Keratinocyte (primary cell): ENCODE results near the gene POLD4. TPM values are rescaled to one million over a fixed set of nuclear protein-coding genes. Genes with fewer than 3 reads are reported as not detected.
A peak's percentile ranks its signal among the peaks of the same experiment; 100 is the strongest.

ENCODE experiments used
- DNase-seq: peaks from one replicate; pipeline ENCODE4 v3.0.0-alpha.2; 2011; ENCODE audit warnings: low read depth, missing footprints, low spot score
- FAIRE-seq: peaks from 2 replicates; lab custom pipeline; 2011; peaks lifted over from hg19 to GRCh38; lab: Jason Lieb, UNC
- H2AFZ ChIP-seq: 2 replicates; pipeline ENCODE4 v1.6.0; 2012; ENCODE audit warnings: low read length, control low read depth, inconsistent platforms; ENCODE audit not compliant: control insufficient read depth
- H3K27ac ChIP-seq: 2 replicates; pipeline ENCODE4 v1.5.1; 2011; ENCODE audit warnings: low read length; ENCODE audit not compliant: control insufficient read depth, insufficient read depth
- H3K27me3 ChIP-seq: 3 replicates; pipeline ENCODE4 v1.6.0; 2011; ENCODE audit warnings: low read length; ENCODE audit not compliant: control insufficient read depth, insufficient read depth; ENCODE audit errors: extremely low read depth
- H3K36me3 ChIP-seq, 2 experiments: 2 replicates in 1 of 2; 3 replicates in 1 of 2; pipeline ENCODE4 v1.5.1; 2011; ENCODE audit warnings: low read length in 2 of 2, mild to moderate bottlenecking in 1 of 2; ENCODE audit not compliant: control insufficient read depth in 2 of 2, insufficient read depth in 2 of 2; ENCODE audit errors: extremely low read depth in 1 of 2
- H3K4me1 ChIP-seq: 3 replicates; pipeline ENCODE4 v1.5.1; 2011; ENCODE audit warnings: low read length; ENCODE audit not compliant: control insufficient read depth, insufficient read depth; ENCODE audit errors: extremely low read depth
- H3K4me2 ChIP-seq: 3 replicates; pipeline ENCODE4 v1.6.0; 2011; ENCODE audit warnings: low read depth, low read length; ENCODE audit not compliant: control insufficient read depth, insufficient read depth; ENCODE audit errors: extremely low read depth
- H3K4me3 ChIP-seq, 3 experiments: fragments of 200-600 bp in 1 of 3; sonication (generic) in 1 of 3; 2 replicates in 2 of 3; 3 replicates in 1 of 3; pipeline ENCODE4 v1.5.1; 2011 to 2016; ENCODE audit warnings: low read length in 3 of 3, mild to moderate bottlenecking in 3 of 3, control low read depth in 2 of 3, inconsistent platforms in 1 of 3, low read depth in 1 of 3, mixed read lengths in 1 of 3, mixed run types in 1 of 3, moderate library complexity in 1 of 3; ENCODE audit not compliant: control insufficient read depth in 2 of 3, insufficient read depth in 2 of 3; ENCODE audit errors: extremely low read depth in 1 of 3
- H3K79me2 ChIP-seq: 2 replicates; pipeline ENCODE4 v1.6.0; 2012; ENCODE audit warnings: low read length; ENCODE audit not compliant: control insufficient read depth, insufficient read depth
- H3K9ac ChIP-seq: 3 replicates; pipeline ENCODE4 v1.6.0; 2011; ENCODE audit warnings: low read length; ENCODE audit not compliant: control insufficient read depth, insufficient read depth; ENCODE audit errors: extremely low read depth
- H3K9me1 ChIP-seq: 3 replicates; pipeline ENCODE4 v1.6.0; 2011; ENCODE audit warnings: low read length; ENCODE audit not compliant: control insufficient read depth, insufficient read depth; ENCODE audit errors: extremely low read depth
- H3K9me3 ChIP-seq: 2 replicates; pipeline ENCODE4 v1.5.1; 2012; ENCODE audit warnings: low read depth, low read length; ENCODE audit not compliant: control insufficient read depth
- H4K20me1 ChIP-seq: 3 replicates; pipeline ENCODE4 v1.6.0; 2011; ENCODE audit warnings: low read length; ENCODE audit not compliant: control insufficient read depth, insufficient read depth; ENCODE audit errors: extremely low read depth
- CTCF ChIP-seq, 3 experiments: IDR thresholded peaks in 1 of 3; conservative IDR thresholded peaks in 1 of 3; optimal IDR thresholded peaks in 1 of 3; 2 replicates in 2 of 3; 3 replicates in 1 of 3; pipeline versions ENCODE3 to v1.5.1; 2011; ENCODE audit warnings: low read length in 3 of 3, mild to moderate bottlenecking in 3 of 3, moderate library complexity in 2 of 3, control low read depth in 1 of 3, inconsistent platforms in 1 of 3; ENCODE audit not compliant: insufficient read depth in 2 of 3; ENCODE audit errors: extremely low read depth in 1 of 3
- EZH2 ChIP-seq: IDR thresholded peaks from one replicate; pipeline ENCODE4 v1.6.1; 2012; ENCODE audit warnings: inconsistent platforms, mild to moderate bottlenecking, low read length, moderate library complexity
- dilution Hi-C: fragments of 300-500 bp; cut with MboI; formaldehyde crosslinking; loops from one replicate; pipeline ENCODE4 v1.7.0; 2020; ENCODE audit warnings: low sequenced_read_pairs; ENCODE audit not compliant: extremely low pct_ligation_motif_present
- polyA plus RNA-seq, 5 experiments: library from polyadenylated mRNA; depleted of rRNA in 3 of 5; stranded (reverse) in 3 of 5; stranded (forward) in 1 of 5; unstranded in 1 of 5; fragments of >200 nt; gene quantifications; 1 replicate in 1 of 5; 2 replicates in 3 of 5; 3 replicates in 1 of 5; pipeline versions ENCODE4 v1.2.1 to v1.2.3, GENCODE V29; 2011 to 2012; ENCODE audit warnings: missing spikeins in 2 of 5, low read depth in 1 of 5, low replicate concordance in 1 of 5

The POLD4 gene
- polyA plus RNA-seq, 1 donor (not counting 4 experiments of a cell fraction or from before 2014, with no cell fraction given): 35.7 TPM

DNA sequence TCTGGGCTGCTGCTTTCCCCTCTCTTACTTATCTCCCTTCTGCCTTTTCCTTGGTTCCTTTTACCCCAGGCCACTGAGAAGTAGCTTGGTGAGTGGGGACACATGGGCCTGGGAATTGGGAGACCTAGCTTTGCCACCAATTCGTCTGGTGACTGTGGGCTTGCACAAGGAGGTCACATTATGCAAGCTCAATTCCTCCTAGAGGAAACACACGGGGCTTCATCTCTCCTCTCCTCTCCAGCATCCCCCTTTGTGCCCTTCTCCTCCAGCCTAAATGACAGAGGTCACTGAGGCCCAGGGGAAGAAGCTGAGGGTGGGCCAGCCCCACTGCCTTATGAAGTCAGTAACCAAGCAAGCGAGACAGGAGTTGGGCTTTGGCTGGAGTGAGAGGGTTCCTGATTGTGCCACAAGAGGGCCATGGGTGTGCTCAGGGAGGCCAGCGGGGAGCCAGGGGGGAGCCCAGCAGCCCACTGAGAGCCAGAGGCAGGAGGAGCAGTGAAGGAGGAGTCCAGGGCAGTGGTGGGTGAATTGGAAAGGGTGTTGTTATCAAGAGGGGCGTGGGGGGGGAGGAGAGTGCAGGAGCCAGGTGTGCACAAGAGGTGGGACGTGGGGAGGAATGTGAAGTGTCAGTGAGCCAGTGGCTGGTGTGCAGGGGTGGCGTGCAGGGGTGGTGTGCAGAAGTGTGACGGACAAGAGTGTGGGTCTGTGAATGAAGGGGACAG, 18.0 kb upstream of the POLD4 start:
- TF ChIP-seq CTCF (optimal IDR thresholded peaks at IDR 0.05 in 1 of 3, IDR thresholded peaks at IDR 0.05 in 1 of 3, conservative IDR thresholded peaks at IDR 0.05 in 1 of 3; ENCODE audit: extremely low read depth in 1 of 3, insufficient read depth in 2 of 3, low read length in 3 of 3): peak; percentile 55 to 75 (median 58)
- TF ChIP-seq EZH2: no peak
- no peak for DNase-seq
- Histone ChIP-seq H3K9me1 (no peaks in the 10 kb centered on the region), H3K4me3 (no peak overlapping the region), H3K79me2 (no peaks in the 10 kb centered on the region), H3K36me3 (no peaks in the 10 kb centered on the region), H3K9ac (no peak overlapping the region), H3K4me1 (peaks cover 29% of the 10 kb centered on the region), H3K27ac (no peak overlapping the region), H3K4me2 (no peak overlapping the region), H3K9me3 (no peaks in the 10 kb centered on the region), H2AFZ (no peak overlapping the region), H4K20me1 (peaks cover 5% of the 10 kb centered on the region), H3K27me3 (no peaks in the 10 kb centered on the region)
- no peak for FAIRE-seq
- dilution Hi-C loops: no loop called here

GRCh38 chr11:67370351-67371076, 17.2 kb upstream of the POLD4 start:
- TF ChIP-seq CTCF (optimal IDR thresholded peaks at IDR 0.05 in 1 of 3, IDR thresholded peaks at IDR 0.05 in 1 of 3, conservative IDR thresholded peaks at IDR 0.05 in 1 of 3; ENCODE audit: extremely low read depth in 1 of 3, insufficient read depth in 2 of 3, low read length in 3 of 3) (no peak), EZH2 (no peak)
- no peak overlapping the region for H3K9ac ChIP-seq
- no peak overlapping the region for H2AFZ ChIP-seq
- FAIRE-seq: no peak
- H3K79me2 ChIP-seq: no peaks in the 10 kb centered on the region
- dilution Hi-C loops: no loop called here
- no peaks in the 10 kb centered on the region for H3K9me1 ChIP-seq
- H3K4me1 ChIP-seq: peaks cover 29% of the 10 kb centered on the region
- no peak for DNase-seq
- peaks cover 5% of the 10 kb centered on the region for H4K20me1 ChIP-seq
- H3K36me3 ChIP-seq: no peaks in the 10 kb centered on the region
- H3K27me3 ChIP-seq: no peaks in the 10 kb centered on the region
- no peaks in the 10 kb centered on the region for H3K9me3 ChIP-seq
- H3K27ac ChIP-seq: no peak overlapping the region
- H3K4me3 ChIP-seq: no peak overlapping the region
- H3K4me2 ChIP-seq: no peak overlapping the region
